Measurements from ENCODE around the gene AMBP. TPM values are rescaled to one million over a fixed set of nuclear protein-coding genes. Genes with fewer than 3 reads are reported as not detected.

Gene AMBP
- total and polyA plus RNA-seq, 4 donors, result 3,440 to 6,678 (median 4,863) TPM

DNA sequence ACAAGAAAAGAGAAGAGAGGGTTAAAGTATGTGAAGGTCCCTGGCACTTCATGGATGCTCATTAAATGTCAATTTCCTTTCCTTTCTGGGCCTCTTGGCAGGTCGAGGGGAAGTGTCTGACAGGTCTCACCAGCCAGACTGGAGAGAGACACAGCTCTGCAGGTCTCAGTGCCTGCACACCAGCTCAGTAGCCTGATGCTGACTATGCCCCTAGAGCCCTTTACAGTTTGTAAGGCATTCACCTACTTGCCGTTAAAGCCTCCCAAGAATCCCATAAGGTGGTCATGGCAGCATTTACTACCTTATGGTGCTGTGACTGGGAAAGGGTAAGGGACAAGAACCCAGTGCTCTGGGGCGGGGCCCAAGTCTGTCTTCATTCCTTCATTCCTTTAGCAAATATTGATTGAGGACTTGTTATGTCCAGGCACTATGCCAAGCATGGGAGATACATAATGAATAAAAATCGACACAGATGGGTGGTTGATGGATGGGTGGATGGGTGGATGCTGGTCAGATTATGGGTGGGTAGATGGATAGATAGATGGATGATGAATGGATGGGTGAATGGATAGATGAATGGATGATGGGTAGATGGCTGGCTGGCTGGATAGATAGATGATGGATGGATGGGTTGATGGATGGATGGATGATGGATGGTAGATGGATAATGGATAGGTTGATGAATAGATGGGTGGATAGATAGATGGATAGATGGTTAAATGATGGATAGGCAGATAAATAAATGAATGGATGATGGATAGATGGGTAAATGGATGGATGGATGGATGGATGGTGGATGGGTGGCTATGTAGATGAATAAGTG, 42.3 kb upstream of the AMBP start:
- WGBS, result 55% methylated on average over 4 of the region's 4 CpGs
- DNase-seq (ENCODE audit: low spot score), result no peak
- Histone ChIP-seq H3K9ac (ENCODE audit: low read depth in 1 of 2, low read length in 2 of 2) (no peak overlapping the region), H3K4me3 (ENCODE audit: low read depth in 1 of 3, low read length in 3 of 3) (no peak overlapping the region), H3K36me3 (ENCODE audit: control insufficient read depth in 4 of 4, insufficient read depth in 3 of 4, low read depth in 1 of 4, low read length in 3 of 4) (no peaks in the 10 kb centered on the region), H3K27ac (ENCODE audit: low read depth in 1 of 2, low read length in 2 of 2) (no peak overlapping the region), H3K4me1 (ENCODE audit: control insufficient read depth in 4 of 4, insufficient read depth in 4 of 4, low read length in 3 of 4) (peaks cover 0 to 47% (median 37%) of the 10 kb centered on the region in 4 donors), H3K9me3 (ENCODE audit: control insufficient read depth in 4 of 4, low read length in 3 of 4) (no peaks in the 10 kb centered on the region), H3K27me3 (ENCODE audit: control insufficient read depth in 4 of 4, insufficient read depth in 4 of 4, low read length in 3 of 4) (no peaks in the 10 kb centered on the region)
- TF ChIP-seq, protein P1, sequence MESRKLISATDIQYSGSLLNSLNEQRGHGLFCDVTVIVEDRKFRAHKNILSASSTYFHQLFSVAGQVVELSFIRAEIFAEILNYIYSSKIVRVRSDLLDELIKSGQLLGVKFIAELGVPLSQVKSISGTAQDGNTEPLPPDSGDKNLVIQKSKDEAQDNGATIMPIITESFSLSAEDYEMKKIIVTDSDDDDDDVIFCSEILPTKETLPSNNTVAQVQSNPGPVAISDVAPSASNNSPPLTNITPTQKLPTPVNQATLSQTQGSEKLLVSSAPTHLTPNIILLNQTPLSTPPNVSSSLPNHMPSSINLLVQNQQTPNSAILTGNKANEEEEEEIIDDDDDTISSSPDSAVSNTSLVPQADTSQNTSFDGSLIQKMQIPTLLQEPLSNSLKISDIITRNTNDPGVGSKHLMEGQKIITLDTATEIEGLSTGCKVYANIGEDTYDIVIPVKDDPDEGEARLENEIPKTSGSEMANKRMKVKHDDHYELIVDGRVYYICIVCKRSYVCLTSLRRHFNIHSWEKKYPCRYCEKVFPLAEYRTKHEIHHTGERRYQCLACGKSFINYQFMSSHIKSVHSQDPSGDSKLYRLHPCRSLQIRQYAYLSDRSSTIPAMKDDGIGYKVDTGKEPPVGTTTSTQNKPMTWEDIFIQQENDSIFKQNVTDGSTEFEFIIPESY (IDR thresholded peaks at IDR 0.05), result no peak
- TF ChIP-seq YY1 (IDR thresholded peaks at IDR 0.05) (no peak), EGR1 (IDR thresholded peaks at IDR 0.05; ENCODE audit: low read depth in 2 of 2) (no peak), HNF4A (conservative IDR thresholded peaks at IDR 0.05) (no peak), GABPA (IDR thresholded peaks at IDR 0.05 in 1 of 2, conservative IDR thresholded peaks at IDR 0.05 in 1 of 2) (no peak), FOXA2 (IDR thresholded peaks at IDR 0.05) (no peak)
- TF ChIP-seq, protein P2, sequence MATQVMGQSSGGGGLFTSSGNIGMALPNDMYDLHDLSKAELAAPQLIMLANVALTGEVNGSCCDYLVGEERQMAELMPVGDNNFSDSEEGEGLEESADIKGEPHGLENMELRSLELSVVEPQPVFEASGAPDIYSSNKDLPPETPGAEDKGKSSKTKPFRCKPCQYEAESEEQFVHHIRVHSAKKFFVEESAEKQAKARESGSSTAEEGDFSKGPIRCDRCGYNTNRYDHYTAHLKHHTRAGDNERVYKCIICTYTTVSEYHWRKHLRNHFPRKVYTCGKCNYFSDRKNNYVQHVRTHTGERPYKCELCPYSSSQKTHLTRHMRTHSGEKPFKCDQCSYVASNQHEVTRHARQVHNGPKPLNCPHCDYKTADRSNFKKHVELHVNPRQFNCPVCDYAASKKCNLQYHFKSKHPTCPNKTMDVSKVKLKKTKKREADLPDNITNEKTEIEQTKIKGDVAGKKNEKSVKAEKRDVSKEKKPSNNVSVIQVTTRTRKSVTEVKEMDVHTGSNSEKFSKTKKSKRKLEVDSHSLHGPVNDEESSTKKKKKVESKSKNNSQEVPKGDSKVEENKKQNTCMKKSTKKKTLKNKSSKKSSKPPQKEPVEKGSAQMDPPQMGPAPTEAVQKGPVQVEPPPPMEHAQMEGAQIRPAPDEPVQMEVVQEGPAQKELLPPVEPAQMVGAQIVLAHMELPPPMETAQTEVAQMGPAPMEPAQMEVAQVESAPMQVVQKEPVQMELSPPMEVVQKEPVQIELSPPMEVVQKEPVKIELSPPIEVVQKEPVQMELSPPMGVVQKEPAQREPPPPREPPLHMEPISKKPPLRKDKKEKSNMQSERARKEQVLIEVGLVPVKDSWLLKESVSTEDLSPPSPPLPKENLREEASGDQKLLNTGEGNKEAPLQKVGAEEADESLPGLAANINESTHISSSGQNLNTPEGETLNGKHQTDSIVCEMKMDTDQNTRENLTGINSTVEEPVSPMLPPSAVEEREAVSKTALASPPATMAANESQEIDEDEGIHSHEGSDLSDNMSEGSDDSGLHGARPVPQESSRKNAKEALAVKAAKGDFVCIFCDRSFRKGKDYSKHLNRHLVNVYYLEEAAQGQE (IDR thresholded peaks at IDR 0.05), result no peak
- TF ChIP-seq, protein P3, sequence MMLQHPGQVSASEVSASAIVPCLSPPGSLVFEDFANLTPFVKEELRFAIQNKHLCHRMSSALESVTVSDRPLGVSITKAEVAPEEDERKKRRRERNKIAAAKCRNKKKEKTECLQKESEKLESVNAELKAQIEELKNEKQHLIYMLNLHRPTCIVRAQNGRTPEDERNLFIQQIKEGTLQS (IDR thresholded peaks at IDR 0.05), result no peak
- TF ChIP-seq, protein P4, sequence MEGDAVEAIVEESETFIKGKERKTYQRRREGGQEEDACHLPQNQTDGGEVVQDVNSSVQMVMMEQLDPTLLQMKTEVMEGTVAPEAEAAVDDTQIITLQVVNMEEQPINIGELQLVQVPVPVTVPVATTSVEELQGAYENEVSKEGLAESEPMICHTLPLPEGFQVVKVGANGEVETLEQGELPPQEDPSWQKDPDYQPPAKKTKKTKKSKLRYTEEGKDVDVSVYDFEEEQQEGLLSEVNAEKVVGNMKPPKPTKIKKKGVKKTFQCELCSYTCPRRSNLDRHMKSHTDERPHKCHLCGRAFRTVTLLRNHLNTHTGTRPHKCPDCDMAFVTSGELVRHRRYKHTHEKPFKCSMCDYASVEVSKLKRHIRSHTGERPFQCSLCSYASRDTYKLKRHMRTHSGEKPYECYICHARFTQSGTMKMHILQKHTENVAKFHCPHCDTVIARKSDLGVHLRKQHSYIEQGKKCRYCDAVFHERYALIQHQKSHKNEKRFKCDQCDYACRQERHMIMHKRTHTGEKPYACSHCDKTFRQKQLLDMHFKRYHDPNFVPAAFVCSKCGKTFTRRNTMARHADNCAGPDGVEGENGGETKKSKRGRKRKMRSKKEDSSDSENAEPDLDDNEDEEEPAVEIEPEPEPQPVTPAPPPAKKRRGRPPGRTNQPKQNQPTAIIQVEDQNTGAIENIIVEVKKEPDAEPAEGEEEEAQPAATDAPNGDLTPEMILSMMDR (IDR thresholded peaks at IDR 0.05; ENCODE audit: low read depth, low read length, missing input control), result no peak

DNA sequence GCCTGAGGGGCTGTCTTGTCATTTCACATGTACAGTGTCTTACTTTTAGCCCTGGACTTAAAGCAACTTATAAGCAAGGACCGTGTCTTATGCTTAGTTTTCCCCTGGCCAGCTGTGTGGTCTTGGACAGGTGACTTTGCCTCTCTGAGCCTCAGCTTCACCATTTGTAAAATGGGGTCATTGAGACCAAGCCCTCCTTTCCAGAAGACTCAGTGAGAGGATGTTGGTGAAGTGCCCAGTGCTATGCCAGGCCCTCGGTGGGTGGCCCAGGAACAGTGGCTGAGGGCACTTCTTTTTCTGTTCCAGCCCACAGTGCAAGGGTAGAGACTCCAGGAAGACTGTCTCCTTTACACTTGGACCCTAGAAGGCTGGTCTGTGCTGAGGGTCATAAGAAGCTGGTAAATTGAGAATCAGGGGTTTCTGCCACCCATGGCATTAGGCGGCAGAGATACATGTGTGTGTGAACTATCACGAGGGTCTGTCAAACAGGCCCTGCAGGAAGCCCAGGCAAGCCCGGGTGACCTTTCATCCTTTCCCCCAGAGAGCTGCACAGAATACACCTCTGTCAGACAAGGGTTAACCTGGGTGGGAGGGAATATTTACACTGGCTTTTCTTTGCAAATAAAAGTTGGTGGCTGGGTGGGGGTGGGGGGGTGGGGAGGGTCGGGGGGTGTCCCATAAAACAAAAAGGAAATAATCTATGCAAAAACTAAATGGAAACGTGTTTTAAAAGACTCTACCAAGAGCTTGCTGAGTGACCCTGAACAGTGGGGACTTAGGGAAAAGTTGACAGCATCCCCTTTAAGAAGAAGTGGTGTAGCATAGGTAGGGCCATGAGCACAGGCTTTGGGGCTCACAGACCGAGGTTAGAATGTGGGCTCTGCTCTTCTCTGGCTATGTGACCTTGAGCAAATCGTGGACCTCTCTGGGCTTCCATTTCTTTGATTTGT, 41.4 kb upstream of the AMBP start:
- H3K36me3 ChIP-seq (ENCODE audit: control insufficient read depth in 4 of 4, insufficient read depth in 3 of 4, low read depth in 1 of 4, low read length in 3 of 4), result no peaks in the 10 kb centered on the region
- H3K27me3 ChIP-seq (ENCODE audit: control insufficient read depth in 4 of 4, insufficient read depth in 4 of 4, low read length in 3 of 4), result no peaks in the 10 kb centered on the region
- no peaks in the 10 kb centered on the region for H3K9me3 ChIP-seq (ENCODE audit: control insufficient read depth in 4 of 4, low read length in 3 of 4)
- peaks cover 0 to 44% (median 37%) of the 10 kb centered on the region in 4 donors for H3K4me1 ChIP-seq (ENCODE audit: control insufficient read depth in 4 of 4, insufficient read depth in 4 of 4, low read length in 3 of 4)
- H3K9ac ChIP-seq (ENCODE audit: low read depth in 1 of 2, low read length in 2 of 2), result no peak overlapping the region
- 39% methylated on average over 9 of the region's 9 CpGs for WGBS
- H3K27ac ChIP-seq (ENCODE audit: low read depth in 1 of 2, low read length in 2 of 2), result no peak overlapping the region
- no peak overlapping the region for H3K4me3 ChIP-seq (ENCODE audit: low read depth in 1 of 3, low read length in 3 of 3)
- no peak for DNase-seq (ENCODE audit: low spot score)
- TF ChIP-seq, protein P2 (IDR thresholded peaks at IDR 0.05), result no peak
- TF ChIP-seq, protein P3 (IDR thresholded peaks at IDR 0.05), result no peak
- TF ChIP-seq TAF1 (conservative IDR thresholded peaks at IDR 0.05) (no peak), FOXA1 (IDR thresholded peaks at IDR 0.05) (no peak)
- TF ChIP-seq, protein P4 (IDR thresholded peaks at IDR 0.05; ENCODE audit: low read depth, low read length, missing input control), result no peak
